GM12878 (cell line): ENCODE data around the gene NARF. TPM values are rescaled to one million over a fixed set of nuclear protein-coding genes. Genes with fewer than 3 reads are reported as not detected.

Source experiments
- ATAC-seq: fragments of 200-7000 bp; cut with Tn5 transposase; 3 replicates; pipeline ENCODE4 v1.9.1; 2020; ENCODE audit warnings: mild to moderate bottlenecking, moderate library complexity
- BruUV-seq: library from RNA; stranded (reverse); fragments of 400-500 nt; replicated peaks from 2 replicates; lab custom pipeline; 2021; lab: Mats Ljungman, UMichigan
- CTCF ChIA-PET: fragments of 300-600 bp; sonication (Branson Sonifier 250); formaldehyde crosslinking; extraction: SDS; loops from one replicate; lab custom pipeline; 2021; ENCODE audit warnings: inconsistent platforms; lab: Yijun Ruan, JAX
- POLR2A ChIA-PET: fragments of 350-600 bp; formaldehyde crosslinking; extraction: SDS; loops from one replicate; lab custom pipeline; 2021; ENCODE audit warnings: inconsistent platforms; lab: Charles Lee
- RAD21 ChIA-PET: fragments of 300-600 bp; sonication (Branson Sonifier 250); formaldehyde crosslinking; loops from one replicate; lab custom pipeline; 2023; ENCODE audit warnings: antibody characterized with exemption; ENCODE audit not compliant: unreplicated experiment; lab: Charles Lee
- SMC1A ChIA-PET: fragments of 300-600 bp; sonication (Branson Sonifier 250); formaldehyde crosslinking; loops from one replicate; lab custom pipeline; 2023; ENCODE audit not compliant: unreplicated experiment, uncharacterized antibody; lab: Charles Lee
- DNase-seq: peaks from one replicate; pipeline ENCODE4 v3.0.0-alpha.2; 2011; ENCODE audit warnings: low read depth, low spot score
- FAIRE-seq: peaks from 3 replicates; lab custom pipeline; 2011; peaks lifted over from hg19 to GRCh38; lab: Jason Lieb, UNC
- H2AFZ ChIP-seq: 2 replicates; pipeline ENCODE4 v1.6.0; 2011; ENCODE audit warnings: low read depth, low read length, control low read depth; ENCODE audit not compliant: control insufficient read depth
- H3K27ac ChIP-seq: 2 replicates; pipeline ENCODE4 v1.5.1; 2011; ENCODE audit warnings: control low read depth; ENCODE audit not compliant: control insufficient read depth, insufficient read depth
- H3K27me3 ChIP-seq, 2 experiments: replicated peaks in 1 of 2; 2 replicates each; pipeline versions ENCODE4 v1.6.0 to v1.6.1; 2011; ENCODE audit warnings: low read length in 1 of 2; ENCODE audit not compliant: control insufficient read depth in 2 of 2, insufficient read depth in 2 of 2
- H3K36me3 ChIP-seq, 2 experiments: 2 replicates each; pipeline ENCODE4 v1.5.1; 2011; ENCODE audit warnings: low read length in 1 of 2; ENCODE audit not compliant: control insufficient read depth in 2 of 2, insufficient read depth in 2 of 2
- H3K4me1 ChIP-seq: 2 replicates; pipeline ENCODE4 v1.6.1; 2011; ENCODE audit warnings: mild to moderate bottlenecking, low read length, moderate library complexity, mixed read lengths; ENCODE audit not compliant: control insufficient read depth, insufficient read depth
- H3K4me2 ChIP-seq: 2 replicates; pipeline ENCODE4 v1.6.0; 2011; ENCODE audit warnings: control low read depth; ENCODE audit not compliant: control insufficient read depth, insufficient read depth
- H3K4me3 ChIP-seq: fragments of 200-600 bp; sonication (generic); 2 replicates; pipeline ENCODE4 v1.5.1; 2016
- H3K79me2 ChIP-seq: 2 replicates; pipeline ENCODE4 v1.6.0; 2011; ENCODE audit warnings: low read length; ENCODE audit not compliant: control insufficient read depth, insufficient read depth
- H3K9ac ChIP-seq: 2 replicates; pipeline ENCODE4 v1.8.0; 2011; ENCODE audit warnings: low read length, control low read depth, mixed read lengths; ENCODE audit not compliant: control insufficient read depth, insufficient read depth
- H3K9me3 ChIP-seq: replicated peaks from 3 replicates; pipeline ENCODE4 v1.5.1; 2011; ENCODE audit warnings: mild to moderate bottlenecking, low read length; ENCODE audit not compliant: control insufficient read depth, insufficient read depth
- H4K20me1 ChIP-seq: 2 replicates; pipeline ENCODE4 v1.6.0; 2011; ENCODE audit not compliant: control insufficient read depth, insufficient read depth
- CHD1 ChIP-seq: IDR thresholded peaks from 2 replicates; pipeline ENCODE4 v1.6.1; 2012; ENCODE audit warnings: low read depth, low read length, improper control_type of control experiment
- E2F4 ChIP-seq: IDR thresholded peaks from 2 replicates; pipeline ENCODE4 v1.6.1; 2012; ENCODE audit warnings: low read depth, low read length, improper control_type of control experiment
- HDGF ChIP-seq: fragments of 450-650 bp; IDR thresholded peaks from 2 replicates; pipeline ENCODE4 v1.6.1; 2016; ENCODE audit warnings: antibody characterized with exemption
- IKZF2 ChIP-seq, 2 experiments: fragments of 450-650 bp; IDR thresholded peaks; 2 replicates each; pipeline ENCODE4 v1.6.1; 2017; ENCODE audit warnings: mild to moderate bottlenecking in 2 of 2, moderate library complexity in 2 of 2
- JUND ChIP-seq: IDR thresholded peaks from 2 replicates; pipeline ENCODE4 v1.6.1; 2012; ENCODE audit warnings: low read depth, mild to moderate bottlenecking, low read length, improper control_type of control experiment, moderate library complexity
- NFXL1 ChIP-seq: fragments of 450-650 bp; IDR thresholded peaks from 2 replicates; pipeline ENCODE4 v1.6.1; 2017; ENCODE audit warnings: antibody characterized with exemption, mild to moderate bottlenecking, borderline replicate concordance
- NFYB ChIP-seq: IDR thresholded peaks from 2 replicates; pipeline ENCODE4 v1.6.1; 2011; ENCODE audit warnings: low read depth, mild to moderate bottlenecking, low read length, improper control_type of control experiment, moderate library complexity; ENCODE audit not compliant: insufficient read depth
- NR2C1 ChIP-seq: fragments of 450-650 bp; IDR thresholded peaks from 2 replicates; pipeline ENCODE4 v1.6.1; 2017; ENCODE audit warnings: antibody characterized with exemption, mild to moderate bottlenecking, moderate library complexity
- RBBP5 ChIP-seq: fragments of 200-600 bp; sonication (generic); conservative IDR thresholded peaks from 2 replicates; pipeline ENCODE4 v1.6.1; 2016
- REST ChIP-seq: IDR thresholded peaks from 2 replicates; pipeline ENCODE4 v1.6.1; 2012; ENCODE audit warnings: mild to moderate bottlenecking, low read depth, low read length
- SIN3A ChIP-seq: IDR thresholded peaks from 2 replicates; pipeline ENCODE4 v1.6.1; 2012; ENCODE audit warnings: low read depth, low read length, improper control_type of control experiment
- SMAD1 ChIP-seq: fragments of 450-650 bp; IDR thresholded peaks from 2 replicates; pipeline ENCODE4 v1.6.1; 2018; ENCODE audit warnings: mild to moderate bottlenecking, low read depth; ENCODE audit not compliant: partially characterized antibody
- SUZ12 ChIP-seq: fragments of 200-600 bp; sonication (generic); IDR thresholded peaks from one replicate; pipeline ENCODE4 v1.6.1; 2018; ENCODE audit warnings: antibody characterized with exemption, mild to moderate bottlenecking; ENCODE audit not compliant: unreplicated experiment
- TCF3 ChIP-seq: IDR thresholded peaks from 2 replicates; pipeline ENCODE4 v1.6.1; 2012; ENCODE audit warnings: low read depth, mild to moderate bottlenecking, low read length, borderline replicate concordance; ENCODE audit not compliant: insufficient read depth
- ZBTB33 ChIP-seq: fragments of 450-650 bp; IDR thresholded peaks from 2 replicates; pipeline ENCODE4 v1.6.1; 2017; ENCODE audit warnings: mild to moderate bottlenecking
- ZSCAN29 ChIP-seq: fragments of 450-650 bp; IDR thresholded peaks from 2 replicates; pipeline ENCODE4 v1.6.1; 2017; ENCODE audit warnings: mild to moderate bottlenecking, moderate library complexity
- WGBS: methylation state at CpG from one replicate; pipeline ENCODE4 v1.1.6; 2016; ENCODE audit warnings: low lambda C conversion rate; ENCODE audit not compliant: insufficient replicate concordance, insufficient coverage; ENCODE audit errors: missing lambda C conversion rate; 5-methylcytosine and 5-hydroxymethylcytosine counted together
- in situ Hi-C: fragments of 300-500 bp; cut with MboI; formaldehyde crosslinking; loops from 9 replicates; pipeline ENCODE4 v1.14.3; 2018; ENCODE audit warnings: mixed read lengths
- intact Hi-C: fragments of 100-400 bp; cut with micrococcal nuclease; formaldehyde crosslinking; loops from one replicate; pipeline ENCODE4 v1.14.2; 2022; ENCODE audit not compliant: unreplicated experiment
- polyA plus RNA-seq, 11 experiments: library from polyadenylated mRNA; depleted of rRNA in 4 of 11; unstranded in 6 of 11; stranded (reverse) in 5 of 11; fragments of >200 nt; fragmentation: Nextera tagmentation in 4 of 11; fragmentation: Illumina TruSeq in 1 of 11; extraction: Ambion mirVana in 4 of 11; extraction: Trizol in 1 of 11; gene quantifications; 1 replicate in 1 of 11; 2 replicates in 10 of 11; pipeline versions ENCODE4 v1.2.1 to v1.2.3, GENCODE V29; 2011 to 2016; ENCODE audit warnings: inconsistent platforms in 2 of 11, missing spikeins in 2 of 11, low read depth in 1 of 11
- total RNA-seq, 4 experiments: library from RNA; depleted of rRNA in 3 of 4; stranded (reverse); fragments of >200 nt in 3 of 4; fragmentation: Illumina TruSeq in 1 of 4; extraction: Trizol in 1 of 4; gene quantifications; 2 replicates each; pipeline versions ENCODE4 v1.2.1 to v1.2.3, GENCODE V29; 2013 to 2021

NARF gene
- total and polyA plus RNA-seq, 10 of the 15 experiments (the other 5 are each of a cell fraction or from before 2014, with no cell fraction given), result 16.7 to 126 (median 47.5) TPM

- Histone ChIP-seq H3K4me1 (peaks cover 29% of the 10 kb centered on the region), H3K36me3 (no peaks in the 10 kb centered on the region), H4K20me1 (no peaks in the 10 kb centered on the region), H3K27me3 (no peaks in the 10 kb centered on the region), H3K27ac (no peak overlapping the region), H3K9ac (no peak overlapping the region), H2AFZ (peak overlapping the region; percentile 9; the same call in 1 of the 2 replicates), H3K4me2 (no peak overlapping the region; the same call in 1 of the 2 replicates), H3K4me3 (peak overlapping the region; percentile 35; the same call in 1 of the 2 replicates), H3K79me2 (no peaks in the 10 kb centered on the region), H3K9me3 (no peaks in the 10 kb centered on the region)
- in situ Hi-C loops (no loop called here), intact Hi-C loops (loop anchor here (1.0 to 5.0 kb wide), 5 partner anchors 25 to 142 kb away; partner anchors contain the start of genes CYBC1, FOXK2 and NARF)
- ChIA-PET RAD21 (interaction anchor here (0.6 to 3.3 kb wide), 5 partner anchors 10 to 59 kb away, joined by 4 to 9 read pairs (median 4); partner anchors contain the start of gene FOXK2), POLR2A (interaction anchor here (0.6 to 1.8 kb wide), 5 partner anchors 12 to 108 kb away, joined by 3 to 6 read pairs (median 5); partner anchors contain the start of gene FOXK2), SMC1A (interaction anchor here (1.1 to 1.7 kb wide), 3 partner anchors 10 to 76 kb away, joined by 3 to 6 read pairs (median 4); no protein-coding TSS in a partner anchor), CTCF (interaction anchor here (0.7 to 2.6 kb wide), 12 partner anchors 11 to 75 kb away, joined by 3 to 26 read pairs (median 3); partner anchors contain the start of gene FOXK2)
- peak; percentile 85 for ATAC-seq
- FAIRE-seq, result peak; percentile 96
- DNase-seq, result peak; percentile 89
- 4% methylated on average over 17 of the region's 17 CpGs for WGBS
- BruUV-seq, result no TSS peak
- TF ChIP-seq SUZ12 (no peak), TCF3 (no peak), E2F4 (no peak), NR2C1 (no peak; the same call in 1 of the 2 replicates), REST (no peak), NFXL1 (no peak), IKZF2 (IDR thresholded peaks at IDR 0.05) (peak; percentile 56 to 64; a peak in 2 of 4 replicates), ZBTB33 (no peak), NFYB (0 out of 2 replicates have a peak, but pooled peaks have one; percentile 6), CHD1 (no peak), HDGF (0 out of 2 replicates have a peak, but pooled peaks have one; percentile 35), SIN3A (no peak), ZSCAN29 (peak; percentile 93), JUND (no peak), SMAD1 (no peak), RBBP5 (no peak)
Observed at GRCh38 chr17:82494236-82495055, 35.9 kb downstream of the NARF start.
